DOHH2 (cell line): Measurements from ENCODE around the gene CUL7.
A peak's percentile ranks its signal among the peaks of the same experiment; 100 is the strongest.

Experiments
- H3F3A ChIP-seq: fragments of 200-600 bp; sonication (generic), shearing (Covaris generic); 2 replicates; pipeline ENCODE4 v1.6.0; 2016; ENCODE audit warnings: antibody characterized with exemption, mild to moderate bottlenecking; ENCODE audit not compliant: control insufficient read depth, insufficient read depth
- H3K27ac ChIP-seq: fragments of 200-600 bp; sonication (generic); 2 replicates; pipeline ENCODE4 v1.5.1; 2014; ENCODE audit warnings: low read depth, mild to moderate bottlenecking, low read length, moderate library complexity
- H3K27me3 ChIP-seq: fragments of 200-600 bp; sonication (generic); 2 replicates; pipeline ENCODE4 v1.6.1; 2014; ENCODE audit warnings: mild to moderate bottlenecking, low read length, mixed read lengths; ENCODE audit not compliant: control insufficient read depth
- H3K36me3 ChIP-seq: fragments of 200-600 bp; sonication (generic); 2 replicates; pipeline ENCODE4 v1.6.1; 2014; ENCODE audit warnings: mild to moderate bottlenecking, low read length, moderate library complexity, mixed read lengths; ENCODE audit not compliant: control insufficient read depth
- H3K4me1 ChIP-seq: fragments of 200-600 bp; sonication (generic); 2 replicates; pipeline ENCODE4 v1.6.1; 2014; ENCODE audit warnings: mild to moderate bottlenecking, low read length, mixed read lengths; ENCODE audit not compliant: control insufficient read depth
- H3K4me2 ChIP-seq: fragments of 200-600 bp; sonication (generic); 2 replicates; pipeline ENCODE4 v1.6.0; 2014; ENCODE audit warnings: mild to moderate bottlenecking, low read length, moderate library complexity
- H3K4me3 ChIP-seq: fragments of 200-600 bp; sonication (generic); 2 replicates; pipeline ENCODE4 v1.5.1; 2014; ENCODE audit warnings: mild to moderate bottlenecking, low read length, mixed read lengths
- H3K79me2 ChIP-seq: fragments of 200-600 bp; sonication (generic); 2 replicates; pipeline ENCODE4 v1.6.1; 2014; ENCODE audit warnings: mild to moderate bottlenecking, low read length, mixed read lengths; ENCODE audit not compliant: control insufficient read depth
- H3K9me2 ChIP-seq: fragments of 200-600 bp; sonication (generic); replicated peaks from 2 replicates; pipeline ENCODE4 v1.6.1; 2014; ENCODE audit warnings: mild to moderate bottlenecking, low read length, mixed read lengths; ENCODE audit not compliant: control insufficient read depth
- H3K9me3 ChIP-seq: fragments of 200-600 bp; sonication (generic); 2 replicates; pipeline ENCODE4 v1.6.1; 2014; ENCODE audit warnings: antibody characterized with exemption, low read length, mixed read lengths; ENCODE audit not compliant: control insufficient read depth, insufficient read depth
- H4K20me1 ChIP-seq: fragments of 200-600 bp; sonication (generic); 2 replicates; pipeline ENCODE4 v1.6.0; 2014; ENCODE audit warnings: low read depth, mild to moderate bottlenecking, antibody characterized with exemption, low read length, moderate library complexity; ENCODE audit not compliant: control insufficient read depth, insufficient read depth
- CTCF ChIP-seq: fragments of 200-600 bp; sonication (generic); IDR thresholded peaks from one replicate; pipeline ENCODE4 v1.5.1; 2014; ENCODE audit warnings: antibody characterized with exemption, mild to moderate bottlenecking, low read depth, low read length; ENCODE audit not compliant: poor library complexity, severe bottlenecking
- EZH2phosphoT487 ChIP-seq: fragments of 200-600 bp; sonication (generic); IDR thresholded peaks from 2 replicates; pipeline ENCODE4 v1.6.1; 2017; ENCODE audit warnings: borderline replicate concordance, mild to moderate bottlenecking, antibody characterized with exemption, low read length, moderate library complexity, mixed read lengths

Gene CUL7

GRCh38 chr6:43060755-43061633 lies 7.3 kb upstream of the CUL7 start:
- no peak for TF ChIP-seq CTCF
- TF ChIP-seq EZH2phosphoT487: no peak
- no peaks in the 10 kb centered on the region for H3F3A ChIP-seq
- H3K4me1 ChIP-seq: peaks cover 17% of the 10 kb centered on the region
- peak overlapping the region; percentile 78 for H3K4me2 ChIP-seq
- peak overlapping the region; percentile 83; the same call in 1 of the 2 replicates for H3K4me3 ChIP-seq
- no peaks in the 10 kb centered on the region for H3K9me2 ChIP-seq
- H3K36me3 ChIP-seq: peaks cover 13% of the 10 kb centered on the region
- no peaks in the 10 kb centered on the region for H3K27me3 ChIP-seq
- peaks cover 18% of the 10 kb centered on the region for H3K79me2 ChIP-seq
- no peaks in the 10 kb centered on the region for H3K9me3 ChIP-seq
- H3K27ac ChIP-seq: no peak overlapping the region
- no peaks in the 10 kb centered on the region for H4K20me1 ChIP-seq

- peak overlapping the region; percentile 78 for H3K4me2 ChIP-seq
- no peak overlapping the region for H3K27ac ChIP-seq
- no peaks in the 10 kb centered on the region for H4K20me1 ChIP-seq
- H3K79me2 ChIP-seq: peaks cover 18% of the 10 kb centered on the region
- no peak for TF ChIP-seq EZH2phosphoT487
- TF ChIP-seq CTCF: no peak
- peaks cover 19% of the 10 kb centered on the region for H3K36me3 ChIP-seq
- H3K9me2 ChIP-seq: no peaks in the 10 kb centered on the region
- no peaks in the 10 kb centered on the region for H3K9me3 ChIP-seq
- peak overlapping the region; percentile 83 for H3K4me3 ChIP-seq
- peaks cover 17% of the 10 kb centered on the region for H3K4me1 ChIP-seq
- no peaks in the 10 kb centered on the region for H3K27me3 ChIP-seq
- no peaks in the 10 kb centered on the region for H3F3A ChIP-seq
These were observed 6.5 kb upstream of the CUL7 start for GRCh38 chr6:43060034-43060754.

GRCh38 chr6:43059168-43060033 lies 5.8 kb upstream of the CUL7 start, which contains the start of the genes KLC4 and MRPL2:
KLC4 (plus strand) TSS chr6:43059631; CDS start chr6:43061336, 1,705 bp downstream.
MRPL2 (minus strand) TSS chr6:43059434; CDS start chr6:43059381, 53 bp downstream.
- H3K36me3 ChIP-seq: peaks cover 19% of the 10 kb centered on the region

More at GRCh38 chr6:43059168-43060033, 5.8 kb upstream of the CUL7 start, which contains the start of the genes KLC4 and MRPL2:
- H3K4me2 ChIP-seq: peak within 1 kb of the TSS; percentile 90
- H3K4me3 ChIP-seq: peak within 1 kb of the TSS; percentile 83
- H3K27me3 ChIP-seq: no peaks in the 10 kb centered on the region
- H3K9me3 ChIP-seq: no peaks in the 10 kb centered on the region
- peaks cover 4% of the 10 kb centered on the region; the same call in 1 of the 2 replicates for H3F3A ChIP-seq
- H3K27ac ChIP-seq: peak within 1 kb of the TSS; percentile 41
- H3K4me1 ChIP-seq: peaks cover 17% of the 10 kb centered on the region
- H3K79me2 ChIP-seq: peaks cover 18% of the 10 kb centered on the region
- H4K20me1 ChIP-seq: no peaks in the 10 kb centered on the region
- no peaks in the 10 kb centered on the region for H3K9me2 ChIP-seq
- TF ChIP-seq EZH2phosphoT487 (no peak), CTCF (no peak)
